ENCODE results near the gene PRR16.

Gene PRR16

GRCh38 chr5:120447706-120448239, 16.3 kb upstream of the PRR16 start:
- Mint-ChIP-seq H3K4me1 (peaks cover 19% of the 10 kb centered on the region), H3K4me3 (no peak overlapping the region), H3K27ac (no peak overlapping the region), H3K9me3 (peaks cover 2% of the 10 kb centered on the region), H3K27me3 (ENCODE audit: low read depth) (no peaks in the 10 kb centered on the region), H3K36me3 (ENCODE audit: low read depth) (no peaks in the 10 kb centered on the region)
- no peak for TF ChIP-seq CTCF (IDR thresholded peaks at IDR 0.05; ENCODE audit: unreplicated experiment in 3 of 3)

DNA sequence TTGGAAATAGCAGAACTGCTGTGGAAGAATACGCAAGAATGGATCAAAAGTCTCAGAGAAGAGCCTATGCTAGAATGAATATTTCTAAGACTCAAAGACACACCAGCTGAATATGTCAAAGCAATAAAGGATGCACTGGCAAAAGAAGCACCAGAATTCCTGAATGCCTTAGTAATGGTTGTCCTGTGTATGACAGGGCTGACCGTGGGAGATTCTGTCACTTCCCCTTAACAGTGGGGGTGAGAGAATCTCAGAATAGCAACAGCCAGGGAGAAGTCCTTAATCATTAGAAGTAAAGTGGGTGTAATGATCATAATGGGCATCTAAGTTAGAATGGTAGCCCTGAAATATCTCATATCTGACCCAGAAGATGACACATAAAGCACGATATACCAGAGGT, 14.6 kb upstream of the PRR16 start:
- H3K36me3 Mint-ChIP-seq (ENCODE audit: low read depth): no peaks in the 10 kb centered on the region
- peaks cover 28% of the 10 kb centered on the region for H3K4me1 Mint-ChIP-seq
- no peaks in the 10 kb centered on the region for H3K27me3 Mint-ChIP-seq (ENCODE audit: low read depth)
- no peak overlapping the region for H3K4me3 Mint-ChIP-seq
- no peak overlapping the region for H3K27ac Mint-ChIP-seq
- H3K9me3 Mint-ChIP-seq: peaks cover 2% of the 10 kb centered on the region
- no peak for TF ChIP-seq CTCF (IDR thresholded peaks at IDR 0.05; ENCODE audit: unreplicated experiment in 3 of 3)

DNA sequence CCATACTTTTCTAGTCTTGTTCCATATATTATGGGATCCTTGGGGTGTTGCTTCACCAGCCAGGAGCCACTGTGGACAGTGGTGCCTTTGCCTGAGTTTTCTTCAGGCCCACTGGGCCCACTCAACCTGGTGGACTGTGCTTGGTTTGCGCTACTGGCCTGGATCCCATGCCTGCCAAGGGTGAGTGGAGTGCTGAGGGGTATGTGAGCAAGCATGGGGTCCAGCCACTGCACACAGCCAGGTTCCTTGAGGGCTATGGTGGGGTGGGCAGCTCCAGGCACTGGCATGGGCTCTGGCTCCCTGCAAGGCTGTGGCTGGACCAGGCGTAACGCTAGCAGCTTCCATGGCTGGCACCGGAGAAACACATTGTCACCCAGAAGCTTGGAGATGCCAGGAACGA, 13.2 kb upstream of the PRR16 start:
- no peak for TF ChIP-seq CTCF (IDR thresholded peaks at IDR 0.05; ENCODE audit: unreplicated experiment in 3 of 3)
- no peak overlapping the region for H3K4me3 Mint-ChIP-seq
- H3K27me3 Mint-ChIP-seq (ENCODE audit: low read depth): no peaks in the 10 kb centered on the region
- H3K27ac Mint-ChIP-seq: no peak overlapping the region
- peaks cover 2% of the 10 kb centered on the region for H3K9me3 Mint-ChIP-seq
- peaks cover 33% of the 10 kb centered on the region for H3K4me1 Mint-ChIP-seq
- no peaks in the 10 kb centered on the region for H3K36me3 Mint-ChIP-seq (ENCODE audit: low read depth)

- Mint-ChIP-seq H3K4me1 (peaks cover 35% of the 10 kb centered on the region), H3K27me3 (ENCODE audit: low read depth) (no peaks in the 10 kb centered on the region), H3K27ac (no peak overlapping the region), H3K36me3 (ENCODE audit: low read depth) (no peaks in the 10 kb centered on the region), H3K9me3 (peaks cover 2% of the 10 kb centered on the region), H3K4me3 (no peak overlapping the region)
- TF ChIP-seq CTCF (IDR thresholded peaks at IDR 0.05; ENCODE audit: unreplicated experiment in 3 of 3): no peak
These were observed 12.7 kb upstream of the PRR16 start for GRCh38 chr5:120451445-120451844.

- Mint-ChIP-seq H3K4me1 (peaks cover 31% of the 10 kb centered on the region), H3K9me3 (peaks cover 2% of the 10 kb centered on the region), H3K27ac (no peak overlapping the region), H3K27me3 (ENCODE audit: low read depth) (no peaks in the 10 kb centered on the region), H3K36me3 (ENCODE audit: low read depth) (no peaks in the 10 kb centered on the region), H3K4me3 (no peak overlapping the region)
- no peak for TF ChIP-seq CTCF (IDR thresholded peaks at IDR 0.05; ENCODE audit: unreplicated experiment in 3 of 3)
These were observed 11.6 kb upstream of the PRR16 start for GRCh38 chr5:120452471-120452870.

DNA sequence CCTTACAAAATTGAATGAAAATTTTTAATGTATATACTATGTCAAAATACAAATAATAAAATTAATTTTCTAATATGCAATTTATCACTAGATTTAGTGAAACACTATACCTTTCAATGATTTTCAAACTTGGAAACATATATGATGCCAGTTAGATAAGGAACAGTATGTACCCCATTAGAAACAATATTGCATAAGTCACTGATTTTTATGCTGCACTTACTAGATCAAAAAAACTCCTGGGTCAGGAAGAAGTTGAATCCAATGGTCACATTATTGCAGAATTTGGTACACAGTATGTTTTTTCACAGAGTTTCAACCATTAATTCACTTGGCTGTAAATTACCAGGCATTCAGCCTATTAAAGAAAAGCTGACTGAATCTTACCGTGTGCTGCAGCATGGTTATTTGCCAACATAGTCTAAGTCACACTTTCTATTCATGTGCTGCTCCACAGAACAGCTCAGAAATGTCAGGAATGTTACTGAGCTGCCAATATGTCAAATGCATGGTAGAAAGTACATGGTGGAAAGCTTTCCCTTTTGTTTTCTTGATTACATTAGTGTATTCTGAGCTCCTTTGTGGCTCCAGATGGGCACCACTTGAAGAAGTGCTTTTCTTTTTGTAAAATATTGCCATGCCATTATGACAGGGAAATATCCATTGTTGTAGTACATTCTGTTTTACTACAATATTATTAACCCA, 9.9 kb upstream of the PRR16 start:
- H3K4me1 Mint-ChIP-seq: peaks cover 25% of the 10 kb centered on the region
- peaks cover 2% of the 10 kb centered on the region for H3K9me3 Mint-ChIP-seq
- peak overlapping the region in 1 of 3 experiments; percentile 29 for H3K4me3 Mint-ChIP-seq
- H3K36me3 Mint-ChIP-seq (ENCODE audit: low read depth): no peaks in the 10 kb centered on the region
- peak overlapping the region in 2 of 3 experiments; percentile 10 to 60 for H3K27ac Mint-ChIP-seq
- no peak for TF ChIP-seq CTCF (IDR thresholded peaks at IDR 0.05; ENCODE audit: unreplicated experiment in 3 of 3)
- no peaks in the 10 kb centered on the region for H3K27me3 Mint-ChIP-seq (ENCODE audit: low read depth)

Measured in nephron (organoid).